Measurements from ENCODE around the gene SDCCAG8. TPM values are rescaled to one million over a fixed set of nuclear protein-coding genes. Genes with fewer than 3 reads are reported as not detected.

The SDCCAG8 gene
- total RNA-seq, 1 donor from 2014 or later, result 21.4 TPM

DNA sequence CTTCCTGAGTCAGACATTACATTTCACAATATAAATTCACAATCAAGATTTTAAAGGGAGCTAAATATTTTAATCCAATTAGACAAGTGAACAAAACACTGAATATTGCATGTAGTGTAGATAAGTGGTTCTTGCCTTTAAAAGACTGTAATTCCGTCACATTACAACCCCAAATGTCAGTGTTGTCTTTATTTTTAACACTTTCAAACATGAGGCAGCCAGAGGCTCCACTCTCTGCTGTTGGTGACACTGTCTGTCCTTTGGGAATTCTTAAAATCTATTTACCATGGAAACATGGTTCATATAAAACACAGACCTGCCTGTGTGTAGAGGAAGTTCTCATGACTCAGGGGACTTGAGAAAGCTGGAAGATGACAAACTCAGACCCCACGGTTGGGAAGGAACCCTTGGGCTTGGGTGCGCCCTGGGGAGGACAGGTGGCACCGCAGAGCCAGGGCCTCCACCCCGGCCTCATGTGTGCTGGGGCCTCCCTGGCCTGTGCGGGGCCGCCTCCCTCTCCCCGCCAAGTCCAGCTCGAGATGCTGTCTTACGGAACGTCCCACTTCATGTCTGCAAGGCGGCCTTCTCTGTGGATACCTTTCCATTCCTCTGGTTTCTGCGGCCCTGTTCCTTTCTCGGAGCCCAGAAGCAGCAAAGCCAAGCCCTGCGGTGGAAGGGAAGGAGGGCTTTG lies 239.0 kb downstream of the SDCCAG8 start:
- no peak overlapping the region for H3K4me3 ChIP-seq
- TF ChIP-seq CTCF (IDR thresholded peaks at IDR 0.05; ENCODE audit: borderline replicate concordance), result no peak
- no peaks in the 10 kb centered on the region for H3K27me3 ChIP-seq (ENCODE audit: low read depth)
- peak overlapping the region; percentile 74 for H3K27ac ChIP-seq (replicated peaks)
- no peak for DNase-seq
- H3K36me3 ChIP-seq, result peaks cover 13% of the 10 kb centered on the region
- H3K4me1 ChIP-seq, result peaks cover 23% of the 10 kb centered on the region
- no peaks in the 10 kb centered on the region for H3K9me3 ChIP-seq (replicated peaks)
- intact Hi-C loops (cut with micrococcal nuclease), result no loop called here

GRCh38 chr1:243495442-243496186 lies 239.8 kb downstream of the SDCCAG8 start:
- intact Hi-C loops (cut with micrococcal nuclease), result no loop called here
- no peak for DNase-seq
- Histone ChIP-seq H3K4me1 (peaks cover 23% of the 10 kb centered on the region), H3K27ac (replicated peaks) (peak overlapping the region; percentile 74), H3K27me3 (ENCODE audit: low read depth) (no peaks in the 10 kb centered on the region), H3K9me3 (replicated peaks) (no peaks in the 10 kb centered on the region), H3K36me3 (peaks cover 8% of the 10 kb centered on the region), H3K4me3 (peak overlapping the region; percentile 13)
- no peak for TF ChIP-seq CTCF (IDR thresholded peaks at IDR 0.05; ENCODE audit: borderline replicate concordance)

DNA sequence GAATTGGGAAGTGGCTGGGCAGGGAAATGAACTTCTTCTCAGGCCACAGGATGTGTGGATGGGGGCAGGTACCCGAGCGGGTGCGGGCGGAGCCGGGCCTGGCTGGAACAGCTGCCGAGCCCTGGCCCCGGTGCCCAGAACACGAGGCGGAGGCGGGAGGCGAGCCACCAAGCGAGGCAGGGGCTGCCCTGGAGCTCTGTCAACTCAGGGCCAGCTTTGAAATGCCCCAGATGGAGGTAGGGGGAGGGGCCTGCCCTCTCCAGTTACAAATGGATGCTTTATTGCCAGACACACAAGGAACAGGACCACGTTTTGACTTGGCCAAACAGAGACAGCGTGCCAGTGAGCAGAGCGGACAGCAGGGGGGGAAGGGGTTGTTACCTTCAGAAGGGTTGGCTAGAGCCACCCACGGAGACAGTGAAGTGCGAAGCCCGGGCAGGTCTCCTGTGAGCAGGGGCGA lies 240.4 kb downstream of the SDCCAG8 start:
- Histone ChIP-seq H3K4me1 (peaks cover 23% of the 10 kb centered on the region), H3K4me3 (peak overlapping the region; percentile 13), H3K36me3 (peaks cover 7% of the 10 kb centered on the region), H3K9me3 (replicated peaks) (no peaks in the 10 kb centered on the region), H3K27ac (replicated peaks) (peak overlapping the region; percentile 74), H3K27me3 (ENCODE audit: low read depth) (no peaks in the 10 kb centered on the region)
- DNase-seq, result no peak
- intact Hi-C loops (cut with micrococcal nuclease), result no loop called here
- TF ChIP-seq CTCF (IDR thresholded peaks at IDR 0.05; ENCODE audit: borderline replicate concordance), result no peak

DNA sequence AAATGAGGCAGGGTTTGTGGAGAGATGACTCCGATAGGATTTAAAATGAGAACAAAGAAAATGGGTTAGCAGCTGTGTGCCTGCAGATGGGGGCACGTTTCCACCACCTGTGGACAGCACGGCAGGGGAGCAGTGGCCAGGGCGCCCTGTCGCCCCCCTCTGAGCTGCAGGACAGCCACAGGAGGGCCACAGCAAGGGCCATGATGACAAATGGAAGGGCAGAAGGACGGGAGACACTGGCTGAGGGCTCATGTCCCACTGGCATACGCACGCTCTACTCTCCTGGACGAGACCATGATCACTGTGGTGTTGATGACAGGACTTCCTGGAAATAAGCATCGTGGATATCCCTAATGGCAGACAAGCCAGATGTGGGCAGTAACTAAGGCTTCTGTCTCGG lies 241.0 kb downstream of the SDCCAG8 start:
- Histone ChIP-seq H3K4me1 (peaks cover 23% of the 10 kb centered on the region), H3K27me3 (ENCODE audit: low read depth) (no peaks in the 10 kb centered on the region), H3K4me3 (no peak overlapping the region), H3K27ac (replicated peaks) (peak overlapping the region; percentile 74), H3K9me3 (replicated peaks) (no peaks in the 10 kb centered on the region), H3K36me3 (peaks cover 7% of the 10 kb centered on the region)
- TF ChIP-seq CTCF (IDR thresholded peaks at IDR 0.05; ENCODE audit: borderline replicate concordance), result no peak
- no peak for DNase-seq
- intact Hi-C loops (cut with micrococcal nuclease), result no loop called here

- no peak for DNase-seq
- Histone ChIP-seq H3K27me3 (ENCODE audit: low read depth) (no peaks in the 10 kb centered on the region), H3K9me3 (replicated peaks) (no peaks in the 10 kb centered on the region), H3K36me3 (peaks cover 7% of the 10 kb centered on the region), H3K27ac (replicated peaks) (no peak overlapping the region), H3K4me3 (no peak overlapping the region), H3K4me1 (peaks cover 21% of the 10 kb centered on the region)
- TF ChIP-seq CTCF (IDR thresholded peaks at IDR 0.05; ENCODE audit: borderline replicate concordance), result no peak
- intact Hi-C loops (cut with micrococcal nuclease), result no loop called here
These were observed 242.3 kb downstream of the SDCCAG8 start for GRCh38 chr1:243497939-243498681.
